T-cell (primary cell): ENCODE measurements around the gene DSCAML1. TPM values are rescaled to one million over a fixed set of nuclear protein-coding genes. Genes with fewer than 3 reads are reported as not detected.

ENCODE experiments used
- ATAC-seq, 4 experiments: fragments of 200-7000 bp in 3 of 4; fragments of 150-1000 bp in 1 of 4; cut with Tn5 transposase; replicated peaks in 1 of 4; 1 replicate in 3 of 4; 2 replicates in 1 of 4; pipeline ENCODE4 v1.10.0; 2021; ENCODE audit warnings: moderate library complexity in 3 of 4, mild to moderate bottlenecking in 2 of 4, moderate number of reproducible peaks in 1 of 4
- CTCF ChIA-PET, 2 donors: fragments of 300-600 bp; sonication (Branson Sonifier 250); formaldehyde crosslinking; loops; one replicate each; lab custom pipeline; 2022; ENCODE audit warnings: antibody characterized with exemption in 2 of 2; lab: Charles Lee
- POLR2A ChIA-PET, 2 donors: fragments of 300-600 bp; sonication (Branson Sonifier 250); formaldehyde crosslinking; loops; one replicate each; lab custom pipeline; 2022; ENCODE audit warnings: antibody characterized with exemption in 2 of 2; lab: Charles Lee
- DNase-seq, 35 experiments: peaks; one replicate each; pipeline versions ENCODE4 v3.0.0 to v3.0.0-alpha.2; 2013 to 2023
- H3K27ac ChIP-seq: one replicate; pipeline ENCODE4 v1.5.1; 2013; ENCODE audit warnings: low read length
- H3K27me3 ChIP-seq, 2 experiments: replicated peaks in 1 of 2; 1 replicate in 1 of 2; 2 replicates in 1 of 2; pipeline versions ENCODE4 v1.6.1 to v1.7.0; 2013; ENCODE audit warnings: low read length in 1 of 2, mixed read lengths in 1 of 2; ENCODE audit not compliant: control insufficient read depth in 2 of 2, insufficient read depth in 2 of 2; ENCODE audit errors: extremely low read depth in 1 of 2
- H3K36me3 ChIP-seq, 2 donors: 1 replicate in 1 of 2; 2 replicates in 1 of 2; pipeline versions ENCODE4 v1.6.1 to v1.7.0; 2013; ENCODE audit warnings: low read length in 1 of 2; ENCODE audit not compliant: control insufficient read depth in 2 of 2, insufficient read depth in 1 of 2; ENCODE audit errors: extremely low read depth in 1 of 2
- H3K4me1 ChIP-seq, 2 experiments: 1 replicate in 1 of 2; 2 replicates in 1 of 2; pipeline versions ENCODE4 v1.6.1 to v1.7.0; 2013; ENCODE audit warnings: low read length in 2 of 2, mixed read lengths in 1 of 2; ENCODE audit not compliant: insufficient read depth in 2 of 2, control insufficient read depth in 1 of 2; ENCODE audit errors: extremely low read depth in 1 of 2
- H3K4me3 ChIP-seq, 2 donors: 1 replicate in 1 of 2; 2 replicates in 1 of 2; pipeline versions ENCODE4 v1.5.1 to v1.7.0; 2013; ENCODE audit warnings: mild to moderate bottlenecking in 2 of 2, low read length in 1 of 2, moderate library complexity in 1 of 2; ENCODE audit not compliant: control insufficient read depth in 1 of 2; ENCODE audit errors: extremely low read depth in 1 of 2
- H3K9me3 ChIP-seq: 2 replicates; pipeline ENCODE4 v1.7.0; 2013
- H3K27ac Mint-ChIP-seq, 2 donors: one replicate each; pipeline ENCODE4 v1.8.0; 2020 to 2021; ENCODE audit warnings: mild to moderate bottlenecking in 2 of 2, mixed read lengths in 2 of 2
- H3K27me3 Mint-ChIP-seq, 2 donors: one replicate each; pipeline ENCODE4 v1.8.0; 2021 to 2022; ENCODE audit warnings: mixed read lengths in 2 of 2
- H3K36me3 Mint-ChIP-seq: one replicate; pipeline ENCODE4 v1.8.0; 2021; ENCODE audit warnings: mixed read lengths
- H3K4me1 Mint-ChIP-seq, 3 donors: one replicate each; pipeline ENCODE4 v1.8.0; 2020 to 2022; ENCODE audit warnings: mixed read lengths in 3 of 3, mild to moderate bottlenecking in 1 of 3
- H3K4me3 Mint-ChIP-seq, 3 donors: one replicate each; pipeline ENCODE4 v1.8.0; 2020 to 2022; ENCODE audit warnings: mild to moderate bottlenecking in 3 of 3, mixed read lengths in 3 of 3, moderate library complexity in 3 of 3
- H3K9me3 Mint-ChIP-seq, 3 donors: one replicate each; pipeline ENCODE4 v1.8.0; 2020 to 2022; ENCODE audit warnings: mixed read lengths in 3 of 3
- WGBS: methylation state at CpG from one replicate; pipeline ENCODE4 v1.1.5; 2013; ENCODE audit warnings: missing lambda C conversion rate; ENCODE audit not compliant: insufficient coverage; 5-methylcytosine and 5-hydroxymethylcytosine counted together
- total RNA-seq, 35 experiments: library from RNA in 6 of 35; stranded (reverse) in 6 of 35; fragments of 120-200 nt in 1 of 35; gene quantifications; one replicate each; pipeline versions ENCODE4 v1.2.1 to v1.2.4 and lab custom pipeline; 2013 to 2026

DSCAML1 gene
- total RNA-seq, 5 donors from 2014 or later (not counting 1 experiment from before 2014, with no cell fraction given), result 0.15 to 2.4 (median 0.96) TPM

DNA sequence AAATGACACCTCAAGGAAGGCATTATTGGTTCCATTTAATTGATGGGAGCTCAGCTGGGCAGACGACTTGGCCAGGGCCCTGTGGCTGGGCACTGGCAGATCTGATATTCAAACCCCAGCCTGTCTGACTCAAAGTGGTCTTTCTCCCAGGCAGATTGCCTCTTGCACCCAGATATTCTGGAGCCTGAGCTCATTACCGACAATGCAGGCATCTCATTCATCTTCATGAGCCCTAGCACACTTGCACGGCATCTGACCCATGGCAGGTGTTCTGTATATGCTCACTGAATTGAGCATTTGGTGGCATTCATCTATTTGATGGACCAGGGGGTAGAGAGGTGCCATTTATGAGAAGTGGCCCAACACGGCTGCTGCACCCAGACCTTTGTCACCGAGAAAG, 193.1 kb downstream of the DSCAML1 start:
- H3K4me3 Mint-ChIP-seq, result no peak overlapping the region
- Histone ChIP-seq H3K27ac (no peak overlapping the region), H3K4me3 (no peak overlapping the region), H3K9me3 (no peaks in the 10 kb centered on the region), H3K27me3 (peaks cover 2 to 26% of the 10 kb centered on the region in 2 experiments), H3K36me3 (no peaks in the 10 kb centered on the region), H3K4me1 (no peaks in the 10 kb centered on the region)
- 91% methylated on average over 4 of the region's 5 CpGs for whole genome bisulfite sequencing
- CTCF ChIA-PET, result no interaction called here
- DNase-seq (no peak), ATAC-seq (no peak)
- no peak overlapping the region for H3K27ac Mint-ChIP-seq
- H3K4me1 Mint-ChIP-seq, result peaks cover 5 to 12% (median 8%) of the 10 kb centered on the region in 3 donors
- no peaks in the 10 kb centered on the region for H3K36me3 Mint-ChIP-seq
- H3K27me3 Mint-ChIP-seq, result peaks cover 9 to 10% of the 10 kb centered on the region in 2 donors
- POLR2A ChIA-PET, result no interaction called here
- no peaks in the 10 kb centered on the region for H3K9me3 Mint-ChIP-seq

DNA sequence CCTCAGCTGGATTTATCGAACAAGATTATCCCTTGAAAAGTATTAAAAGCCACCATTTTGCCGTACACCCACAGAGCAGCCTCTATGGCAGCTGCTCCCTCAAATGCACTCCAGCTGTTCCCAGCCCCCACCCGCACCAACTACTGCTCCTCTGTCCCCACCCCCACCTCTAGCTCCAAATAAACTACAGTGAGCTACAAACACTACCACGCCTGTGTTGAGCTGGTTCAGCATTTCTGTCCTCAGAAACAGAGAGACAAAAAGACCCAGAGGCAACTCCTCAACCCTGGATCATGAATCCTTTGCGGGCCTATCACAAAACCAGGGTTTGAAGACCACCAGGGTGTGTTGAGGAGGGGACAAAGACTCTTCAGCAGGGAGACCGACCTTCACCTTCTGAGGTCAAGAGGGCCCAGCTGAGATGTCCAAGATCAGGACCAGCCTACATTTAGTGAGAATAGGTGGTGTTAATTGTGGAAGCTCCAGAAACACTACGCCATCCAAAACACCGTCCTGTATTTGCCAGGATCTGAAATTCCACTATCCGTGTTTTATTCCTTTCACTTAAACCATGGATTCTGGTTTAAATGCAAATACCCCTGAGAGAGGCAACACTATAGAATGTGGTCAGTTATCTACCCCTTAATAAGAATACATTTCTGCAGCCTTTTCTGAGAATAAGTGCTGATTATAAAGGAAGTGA, 195.9 kb downstream of the DSCAML1 start:
- WGBS, result 82% methylated on average over 2 of the region's 9 CpGs

DNA sequence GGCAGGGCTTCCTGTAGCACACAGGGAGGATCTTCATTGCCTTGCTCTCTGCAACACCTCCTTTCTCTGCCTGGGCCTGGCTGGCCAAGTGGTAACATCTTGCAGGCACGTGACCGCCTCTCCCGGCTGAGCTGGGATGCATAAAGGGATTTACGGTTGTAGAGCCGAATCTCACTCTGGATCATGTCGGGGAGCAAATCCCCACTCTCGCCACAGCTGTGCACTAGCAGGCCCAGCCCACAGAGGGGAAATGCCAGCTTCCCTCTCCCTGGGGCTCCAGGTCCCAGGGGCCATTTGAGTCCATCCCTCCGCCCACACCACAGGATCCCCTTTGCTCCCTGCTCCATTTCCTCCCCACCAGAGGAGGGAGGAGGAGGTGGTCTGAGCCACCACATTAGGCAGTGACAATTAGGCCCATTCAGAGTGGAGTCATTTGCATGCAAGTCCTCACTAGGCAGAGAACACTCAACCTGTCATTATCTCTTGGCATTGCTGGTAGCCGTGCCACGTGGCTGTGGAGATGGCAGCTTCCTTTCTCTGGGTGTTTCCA, 196.7 kb downstream of the DSCAML1 start:
- DNase-seq (no peak), ATAC-seq (no peak)
- 62% methylated on average over 8 of the region's 10 CpGs for WGBS
- POLR2A ChIA-PET, result no interaction called here
- H3K4me1 ChIP-seq, result no peaks in the 10 kb centered on the region
- Mint-ChIP-seq H3K4me3 (no peak overlapping the region), H3K27me3 (peaks cover 22 to 28% of the 10 kb centered on the region in 2 donors), H3K36me3 (no peaks in the 10 kb centered on the region), H3K27ac (no peak overlapping the region), H3K4me1 (no peaks in the 10 kb centered on the region), H3K9me3 (no peaks in the 10 kb centered on the region)
- H3K4me3 ChIP-seq, result no peak overlapping the region
- H3K27ac ChIP-seq, result no peak overlapping the region
- H3K36me3 ChIP-seq, result no peaks in the 10 kb centered on the region
- H3K27me3 ChIP-seq, result peaks cover 2 to 24% of the 10 kb centered on the region in 2 experiments
- CTCF ChIA-PET, result no interaction called here
- H3K9me3 ChIP-seq, result no peaks in the 10 kb centered on the region

More for the DNA sequence above, 195.9 kb downstream of the DSCAML1 start:
- Histone ChIP-seq H3K36me3 (no peaks in the 10 kb centered on the region), H3K27ac (no peak overlapping the region), H3K27me3 (peaks cover 2 to 31% of the 10 kb centered on the region in 2 experiments), H3K4me1 (no peaks in the 10 kb centered on the region), H3K9me3 (no peaks in the 10 kb centered on the region), H3K4me3 (no peak overlapping the region)
- Mint-ChIP-seq H3K4me3 (no peak overlapping the region), H3K9me3 (no peaks in the 10 kb centered on the region), H3K4me1 (peaks cover 1 to 2% (median 2%) of the 10 kb centered on the region in 3 donors), H3K36me3 (no peaks in the 10 kb centered on the region), H3K27ac (no peak overlapping the region), H3K27me3 (peaks cover 20 to 26% of the 10 kb centered on the region in 2 donors)
- ATAC-seq (no peak), DNase-seq (no peak)
- CTCF ChIA-PET, result no interaction called here
- POLR2A ChIA-PET, result no interaction called here

DNA sequence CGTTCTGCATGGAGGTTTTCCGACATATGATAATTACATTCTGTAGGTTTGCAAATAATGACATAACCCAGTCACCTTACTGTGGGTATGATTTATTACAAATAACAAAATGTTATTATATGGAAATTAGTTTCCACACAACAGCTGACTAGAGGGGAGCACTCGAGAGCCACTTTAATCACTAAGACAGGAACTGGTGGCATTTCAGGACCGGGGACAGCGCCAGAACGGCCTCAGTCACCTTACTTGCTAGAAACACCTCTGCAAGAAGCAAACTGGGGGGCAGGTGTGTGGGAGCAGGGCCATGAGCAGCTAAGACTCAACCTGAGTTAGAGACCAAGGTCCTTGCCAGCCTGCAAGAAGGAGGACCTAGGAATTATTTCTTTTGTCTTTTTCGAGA, 199.9 kb downstream of the DSCAML1 start:
- no peaks in the 10 kb centered on the region for H3K9me3 ChIP-seq
- CTCF ChIA-PET, result no interaction called here
- WGBS, result no CpG with 5 or more reads among the region's 7 CpGs
- Mint-ChIP-seq H3K27ac (no peak overlapping the region), H3K4me1 (no peaks in the 10 kb centered on the region), H3K27me3 (peaks cover 26 to 32% of the 10 kb centered on the region in 2 donors), H3K4me3 (no peak overlapping the region), H3K9me3 (no peaks in the 10 kb centered on the region), H3K36me3 (no peaks in the 10 kb centered on the region)
- H3K4me1 ChIP-seq, result no peaks in the 10 kb centered on the region
- no peak for ATAC-seq
- POLR2A ChIA-PET, result no interaction called here
- no peak overlapping the region for H3K27ac ChIP-seq
- peaks cover 2 to 29% of the 10 kb centered on the region in 2 experiments for H3K27me3 ChIP-seq
- no peaks in the 10 kb centered on the region for H3K36me3 ChIP-seq
- peak in 25 of 35 experiments; percentile 3 to 36 (median 17) for DNase-seq
- no peak overlapping the region for H3K4me3 ChIP-seq

DNA sequence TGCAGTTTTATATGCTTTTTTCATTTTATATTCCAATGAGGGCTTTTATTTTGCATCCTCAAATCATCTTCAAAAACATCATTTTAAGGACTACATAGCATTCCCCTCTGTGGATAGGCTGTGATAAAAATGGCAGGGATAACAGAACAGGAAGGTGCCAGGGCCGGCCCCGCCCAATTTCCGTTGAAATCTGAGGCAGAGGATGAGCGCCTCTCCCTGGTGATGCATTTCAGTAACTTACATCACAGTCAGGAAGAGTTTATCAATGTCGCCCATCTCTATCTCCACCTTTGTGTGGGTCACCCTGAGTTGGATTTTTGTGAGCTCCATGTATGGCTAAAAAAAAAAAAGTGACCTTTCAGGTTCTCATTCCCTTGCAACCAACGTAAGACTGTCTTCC, 201.6 kb downstream of the DSCAML1 start:
- CTCF ChIA-PET, result no interaction called here
- H3K9me3 Mint-ChIP-seq, result no peaks in the 10 kb centered on the region

DNA sequence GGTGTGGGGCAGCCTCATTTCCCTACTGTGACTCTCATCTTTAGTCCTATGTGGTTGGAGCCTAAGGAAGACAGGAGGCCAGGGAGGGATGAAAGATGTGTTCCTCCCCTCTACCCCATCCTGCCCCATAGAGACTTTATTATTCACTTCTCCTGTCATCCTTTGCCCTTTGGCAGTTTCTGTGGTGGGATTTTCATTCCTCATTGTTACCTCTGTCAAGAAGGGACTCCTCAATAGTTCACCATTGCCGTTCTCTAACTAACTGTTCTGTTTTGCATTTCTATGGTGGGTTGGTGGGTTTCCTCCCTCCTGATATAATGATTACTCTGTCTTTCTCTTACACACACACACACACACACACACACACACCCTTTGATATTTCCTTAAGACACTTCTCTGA, 202.3 kb downstream of the DSCAML1 start:
- Histone ChIP-seq H3K9me3 (no peaks in the 10 kb centered on the region), H3K27me3 (peaks cover under 1 to 25% of the 10 kb centered on the region in 2 experiments), H3K27ac (no peak overlapping the region), H3K4me1 (no peaks in the 10 kb centered on the region), H3K4me3 (no peak overlapping the region), H3K36me3 (no peaks in the 10 kb centered on the region)
- Mint-ChIP-seq H3K27me3 (peaks cover 22 to 26% of the 10 kb centered on the region in 2 donors), H3K36me3 (no peaks in the 10 kb centered on the region), H3K9me3 (no peaks in the 10 kb centered on the region), H3K27ac (no peak overlapping the region), H3K4me1 (no peaks in the 10 kb centered on the region), H3K4me3 (no peak overlapping the region)
- no peak for ATAC-seq
- POLR2A ChIA-PET, result no interaction called here
- no CpG with 5 or more reads among the region's 1 CpG for WGBS
- no peak for DNase-seq
- CTCF ChIA-PET, result no interaction called here

More for the DNA sequence above, 201.6 kb downstream of the DSCAML1 start:
- Mint-ChIP-seq H3K4me3 (no peak overlapping the region), H3K4me1 (no peaks in the 10 kb centered on the region), H3K27ac (no peak overlapping the region), H3K36me3 (no peaks in the 10 kb centered on the region), H3K27me3 (peaks cover 26 to 30% of the 10 kb centered on the region in 2 donors)
- Histone ChIP-seq H3K27me3 (peaks cover 2 to 32% of the 10 kb centered on the region in 2 experiments), H3K36me3 (no peaks in the 10 kb centered on the region), H3K27ac (no peak overlapping the region), H3K9me3 (no peaks in the 10 kb centered on the region), H3K4me3 (no peak overlapping the region), H3K4me1 (no peaks in the 10 kb centered on the region)
- WGBS, result no CpG with 5 or more reads among the region's 6 CpGs
- ATAC-seq (no peak), DNase-seq (no peak)
- POLR2A ChIA-PET, result no interaction called here
